Keratinocyte (primary cell): ENCODE data around the gene VASH2. TPM values are rescaled to one million over a fixed set of nuclear protein-coding genes. Genes with fewer than 3 reads are reported as not detected.

ENCODE experiments used
- DNase-seq: peaks from one replicate; pipeline ENCODE4 v3.0.0-alpha.2; 2011; ENCODE audit warnings: low read depth, missing footprints, low spot score
- FAIRE-seq: peaks from 2 replicates; lab custom pipeline; 2011; peaks lifted over from hg19 to GRCh38; lab: Jason Lieb, UNC
- H2AFZ ChIP-seq: 2 replicates; pipeline ENCODE4 v1.6.0; 2012; ENCODE audit warnings: low read length, control low read depth, inconsistent platforms; ENCODE audit not compliant: control insufficient read depth
- H3K27ac ChIP-seq: 2 replicates; pipeline ENCODE4 v1.5.1; 2011; ENCODE audit warnings: low read length; ENCODE audit not compliant: control insufficient read depth, insufficient read depth
- H3K27me3 ChIP-seq: 3 replicates; pipeline ENCODE4 v1.6.0; 2011; ENCODE audit warnings: low read length; ENCODE audit not compliant: control insufficient read depth, insufficient read depth; ENCODE audit errors: extremely low read depth
- H3K36me3 ChIP-seq, 2 experiments: 2 replicates in 1 of 2; 3 replicates in 1 of 2; pipeline ENCODE4 v1.5.1; 2011; ENCODE audit warnings: low read length in 2 of 2, mild to moderate bottlenecking in 1 of 2; ENCODE audit not compliant: control insufficient read depth in 2 of 2, insufficient read depth in 2 of 2; ENCODE audit errors: extremely low read depth in 1 of 2
- H3K4me1 ChIP-seq: 3 replicates; pipeline ENCODE4 v1.5.1; 2011; ENCODE audit warnings: low read length; ENCODE audit not compliant: control insufficient read depth, insufficient read depth; ENCODE audit errors: extremely low read depth
- H3K4me2 ChIP-seq: 3 replicates; pipeline ENCODE4 v1.6.0; 2011; ENCODE audit warnings: low read depth, low read length; ENCODE audit not compliant: control insufficient read depth, insufficient read depth; ENCODE audit errors: extremely low read depth
- H3K4me3 ChIP-seq, 3 experiments: fragments of 200-600 bp in 1 of 3; sonication (generic) in 1 of 3; 2 replicates in 2 of 3; 3 replicates in 1 of 3; pipeline ENCODE4 v1.5.1; 2011 to 2016; ENCODE audit warnings: low read length in 3 of 3, mild to moderate bottlenecking in 3 of 3, control low read depth in 2 of 3, inconsistent platforms in 1 of 3, low read depth in 1 of 3, mixed read lengths in 1 of 3, mixed run types in 1 of 3, moderate library complexity in 1 of 3; ENCODE audit not compliant: control insufficient read depth in 2 of 3, insufficient read depth in 2 of 3; ENCODE audit errors: extremely low read depth in 1 of 3
- H3K79me2 ChIP-seq: 2 replicates; pipeline ENCODE4 v1.6.0; 2012; ENCODE audit warnings: low read length; ENCODE audit not compliant: control insufficient read depth, insufficient read depth
- H3K9ac ChIP-seq: 3 replicates; pipeline ENCODE4 v1.6.0; 2011; ENCODE audit warnings: low read length; ENCODE audit not compliant: control insufficient read depth, insufficient read depth; ENCODE audit errors: extremely low read depth
- H3K9me1 ChIP-seq: 3 replicates; pipeline ENCODE4 v1.6.0; 2011; ENCODE audit warnings: low read length; ENCODE audit not compliant: control insufficient read depth, insufficient read depth; ENCODE audit errors: extremely low read depth
- H3K9me3 ChIP-seq: 2 replicates; pipeline ENCODE4 v1.5.1; 2012; ENCODE audit warnings: low read depth, low read length; ENCODE audit not compliant: control insufficient read depth
- H4K20me1 ChIP-seq: 3 replicates; pipeline ENCODE4 v1.6.0; 2011; ENCODE audit warnings: low read length; ENCODE audit not compliant: control insufficient read depth, insufficient read depth; ENCODE audit errors: extremely low read depth
- EZH2 ChIP-seq: IDR thresholded peaks from one replicate; pipeline ENCODE4 v1.6.1; 2012; ENCODE audit warnings: inconsistent platforms, mild to moderate bottlenecking, low read length, moderate library complexity
- dilution Hi-C: fragments of 300-500 bp; cut with MboI; formaldehyde crosslinking; loops from one replicate; pipeline ENCODE4 v1.7.0; 2020; ENCODE audit warnings: low sequenced_read_pairs; ENCODE audit not compliant: extremely low pct_ligation_motif_present
- polyA plus RNA-seq, 5 experiments: library from polyadenylated mRNA; depleted of rRNA in 3 of 5; stranded (reverse) in 3 of 5; stranded (forward) in 1 of 5; unstranded in 1 of 5; fragments of >200 nt; gene quantifications; 1 replicate in 1 of 5; 2 replicates in 3 of 5; 3 replicates in 1 of 5; pipeline versions ENCODE4 v1.2.1 to v1.2.3, GENCODE V29; 2011 to 2012; ENCODE audit warnings: missing spikeins in 2 of 5, low read depth in 1 of 5, low replicate concordance in 1 of 5
- TF ChIP-seq, protein P1 (sequence below), 3 experiments: IDR thresholded peaks in 1 of 3; conservative IDR thresholded peaks in 1 of 3; optimal IDR thresholded peaks in 1 of 3; 2 replicates in 2 of 3; 3 replicates in 1 of 3; pipeline versions ENCODE3 to v1.5.1; 2011; ENCODE audit warnings: low read length in 3 of 3, mild to moderate bottlenecking in 3 of 3, moderate library complexity in 2 of 3, control low read depth in 1 of 3, inconsistent platforms in 1 of 3; ENCODE audit not compliant: insufficient read depth in 2 of 3; ENCODE audit errors: extremely low read depth in 1 of 3

Gene VASH2
- polyA plus RNA-seq, 1 donor (not counting 4 experiments of a cell fraction or from before 2014, with no cell fraction given) = 0.04 TPM

DNA sequence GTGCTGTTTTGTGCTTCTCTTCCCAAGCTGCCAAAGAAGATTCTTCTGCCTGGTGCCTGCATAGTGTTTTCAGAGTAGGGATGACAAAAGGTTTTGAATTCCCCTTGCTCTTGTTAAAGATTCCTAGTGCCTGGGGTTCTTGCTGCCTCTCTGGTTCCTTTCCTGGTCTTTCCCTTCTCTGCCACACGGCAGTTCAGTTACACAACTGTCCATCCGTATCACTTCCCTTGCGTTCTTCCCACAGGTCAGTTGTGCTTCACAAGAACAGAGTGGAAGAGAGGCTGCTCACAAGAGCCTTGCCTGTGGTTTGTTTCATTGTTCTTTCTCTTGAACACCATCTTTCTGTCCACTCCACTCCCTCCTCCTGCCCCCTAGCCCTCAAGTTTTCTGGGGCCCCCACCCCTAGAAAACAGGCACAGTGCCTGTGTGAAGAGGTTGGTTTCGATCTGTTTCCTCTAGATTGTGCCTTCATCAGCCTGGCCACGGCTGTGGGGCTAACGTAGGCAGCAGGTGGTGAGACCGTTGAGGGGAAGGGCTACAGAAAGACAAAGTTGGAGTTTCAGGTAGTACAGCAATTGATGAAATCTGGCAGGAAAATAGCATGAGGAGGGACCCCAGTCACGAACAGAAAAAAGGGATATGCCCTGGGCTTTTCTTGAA, 5.8 kb downstream of the VASH2 start:
- dilution Hi-C loops = no loop called here
- no peak for TF ChIP-seq EZH2
- TF ChIP-seq, protein P1, sequence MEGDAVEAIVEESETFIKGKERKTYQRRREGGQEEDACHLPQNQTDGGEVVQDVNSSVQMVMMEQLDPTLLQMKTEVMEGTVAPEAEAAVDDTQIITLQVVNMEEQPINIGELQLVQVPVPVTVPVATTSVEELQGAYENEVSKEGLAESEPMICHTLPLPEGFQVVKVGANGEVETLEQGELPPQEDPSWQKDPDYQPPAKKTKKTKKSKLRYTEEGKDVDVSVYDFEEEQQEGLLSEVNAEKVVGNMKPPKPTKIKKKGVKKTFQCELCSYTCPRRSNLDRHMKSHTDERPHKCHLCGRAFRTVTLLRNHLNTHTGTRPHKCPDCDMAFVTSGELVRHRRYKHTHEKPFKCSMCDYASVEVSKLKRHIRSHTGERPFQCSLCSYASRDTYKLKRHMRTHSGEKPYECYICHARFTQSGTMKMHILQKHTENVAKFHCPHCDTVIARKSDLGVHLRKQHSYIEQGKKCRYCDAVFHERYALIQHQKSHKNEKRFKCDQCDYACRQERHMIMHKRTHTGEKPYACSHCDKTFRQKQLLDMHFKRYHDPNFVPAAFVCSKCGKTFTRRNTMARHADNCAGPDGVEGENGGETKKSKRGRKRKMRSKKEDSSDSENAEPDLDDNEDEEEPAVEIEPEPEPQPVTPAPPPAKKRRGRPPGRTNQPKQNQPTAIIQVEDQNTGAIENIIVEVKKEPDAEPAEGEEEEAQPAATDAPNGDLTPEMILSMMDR (optimal IDR thresholded peaks at IDR 0.05 in 1 of 3, IDR thresholded peaks at IDR 0.05 in 1 of 3, conservative IDR thresholded peaks at IDR 0.05 in 1 of 3; ENCODE audit: extremely low read depth in 1 of 3, insufficient read depth in 2 of 3, low read length in 3 of 3) = no peak
- FAIRE-seq = no peak

DNA sequence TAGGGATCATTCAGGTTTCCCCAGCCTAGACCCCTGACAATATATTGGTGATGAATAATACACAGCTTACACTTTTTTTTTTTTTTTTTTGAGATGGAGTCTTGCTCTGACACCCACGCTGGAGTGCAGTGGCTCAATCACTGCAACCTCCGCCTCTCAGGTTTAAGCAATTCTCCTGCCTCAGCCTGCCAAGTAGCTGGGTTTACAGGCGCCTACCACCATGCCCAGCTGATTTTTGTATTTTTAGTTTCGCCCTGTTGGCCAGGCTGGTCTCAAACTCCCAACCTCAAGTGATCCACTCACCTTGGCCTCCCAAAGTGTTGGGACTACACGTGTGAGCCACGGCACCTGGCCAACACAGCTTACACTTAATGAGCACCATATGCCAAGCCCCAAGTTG, 7.2 kb downstream of the VASH2 start:
- no peak overlapping the region for H2AFZ ChIP-seq

More for the DNA sequence above, 5.8 kb downstream of the VASH2 start:
- H3K9me1 ChIP-seq = no peaks in the 10 kb centered on the region
- H3K36me3 ChIP-seq = no peaks in the 10 kb centered on the region
- H3K4me1 ChIP-seq = peaks cover 1% of the 10 kb centered on the region
- H3K27me3 ChIP-seq = peaks cover 36% of the 10 kb centered on the region
- H3K27ac ChIP-seq = no peak overlapping the region
- H3K9me3 ChIP-seq = no peaks in the 10 kb centered on the region
- no peaks in the 10 kb centered on the region for H3K79me2 ChIP-seq
- no peak overlapping the region for H2AFZ ChIP-seq
- DNase-seq = no peak
- no peaks in the 10 kb centered on the region for H4K20me1 ChIP-seq
- no peak overlapping the region for H3K4me2 ChIP-seq
- H3K9ac ChIP-seq = no peak overlapping the region
- H3K4me3 ChIP-seq = no peak overlapping the region

More for the DNA sequence above, 7.2 kb downstream of the VASH2 start:
- Histone ChIP-seq H4K20me1 (no peaks in the 10 kb centered on the region), H3K4me2 (no peak overlapping the region), H3K27me3 (peaks cover 22% of the 10 kb centered on the region), H3K9ac (no peak overlapping the region), H3K9me3 (no peaks in the 10 kb centered on the region), H3K79me2 (no peaks in the 10 kb centered on the region), H3K27ac (no peak overlapping the region), H3K9me1 (no peaks in the 10 kb centered on the region), H3K4me1 (no peaks in the 10 kb centered on the region), H3K4me3 (no peak overlapping the region), H3K36me3 (no peaks in the 10 kb centered on the region)
- TF ChIP-seq EZH2 = no peak
- TF ChIP-seq, protein P1 (optimal IDR thresholded peaks at IDR 0.05 in 1 of 3, IDR thresholded peaks at IDR 0.05 in 1 of 3, conservative IDR thresholded peaks at IDR 0.05 in 1 of 3; ENCODE audit: extremely low read depth in 1 of 3, insufficient read depth in 2 of 3, low read length in 3 of 3) = no peak
- dilution Hi-C loops = no loop called here
- DNase-seq (no peak), FAIRE-seq (no peak)
